Inflammatory macrophage treated with lipopolysaccharide for 1 hour (primary cell): ENCODE measurements around the gene CSN3.

Experiments used
- DNase-seq, 2 donors: peaks; one replicate each; pipeline ENCODE4 v3.0.0-alpha.2; 2020 to 2022

CSN3 gene

DNA sequence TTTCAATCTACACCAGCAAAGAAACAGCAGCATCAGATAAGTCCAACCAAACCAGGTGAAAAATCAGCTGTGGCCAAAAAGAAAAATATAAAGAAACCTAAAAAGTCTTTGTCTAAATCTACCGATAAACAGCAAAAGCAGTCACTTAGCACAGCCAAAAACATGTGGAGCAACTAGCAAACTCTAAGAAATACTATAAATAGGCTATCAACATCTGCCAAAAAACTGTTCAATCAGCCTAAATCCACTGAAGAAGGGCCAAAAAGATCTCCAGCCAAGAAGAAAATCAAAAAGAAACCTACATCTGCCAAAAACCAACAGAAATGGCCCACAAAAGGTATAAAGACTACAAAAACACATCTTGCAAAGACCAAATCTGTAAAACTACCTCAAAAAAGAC lies 55.7 kb downstream of the CSN3 start:
- no peak for DNase-seq

DNA sequence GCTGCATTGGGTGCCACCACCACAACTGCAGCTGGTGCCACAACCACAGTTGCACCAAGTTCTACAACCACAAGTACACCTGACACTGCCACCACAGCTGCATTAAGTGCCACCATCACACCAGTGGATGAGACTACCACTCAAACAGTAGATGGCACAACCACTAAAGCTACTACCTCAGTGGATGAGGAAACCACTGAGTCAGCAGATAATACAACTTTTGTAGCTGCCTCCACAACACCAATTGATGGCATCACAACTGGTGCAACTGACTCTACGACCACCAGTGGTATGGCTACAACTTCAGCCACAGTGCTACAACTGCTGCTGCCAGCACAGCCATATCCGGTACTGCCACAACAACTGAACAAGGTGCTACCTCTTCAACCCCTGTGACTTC lies 57.2 kb downstream of the CSN3 start:
- no peak for DNase-seq

DNA sequence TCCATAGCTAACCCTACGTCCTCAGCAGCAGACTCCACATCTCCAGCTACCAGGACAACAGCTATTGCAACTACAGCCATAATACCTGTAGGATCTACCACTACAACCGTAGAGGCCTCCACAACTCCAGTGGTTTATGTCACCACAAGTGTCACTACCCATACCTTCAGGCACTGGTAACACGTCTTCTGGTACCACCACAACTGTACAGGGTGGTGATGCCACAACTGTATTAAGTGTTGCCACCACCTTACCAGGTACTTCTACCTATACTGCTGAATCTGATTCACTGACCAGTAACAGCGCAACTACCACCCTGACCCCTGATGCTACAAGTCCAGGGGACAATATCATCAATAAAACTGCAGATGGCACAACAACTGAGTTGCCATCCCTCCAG lies 57.8 kb downstream of the CSN3 start:
- DNase-seq: no peak
